ENCODE measurements around the gene CARD11.

The CARD11 gene

DNA sequence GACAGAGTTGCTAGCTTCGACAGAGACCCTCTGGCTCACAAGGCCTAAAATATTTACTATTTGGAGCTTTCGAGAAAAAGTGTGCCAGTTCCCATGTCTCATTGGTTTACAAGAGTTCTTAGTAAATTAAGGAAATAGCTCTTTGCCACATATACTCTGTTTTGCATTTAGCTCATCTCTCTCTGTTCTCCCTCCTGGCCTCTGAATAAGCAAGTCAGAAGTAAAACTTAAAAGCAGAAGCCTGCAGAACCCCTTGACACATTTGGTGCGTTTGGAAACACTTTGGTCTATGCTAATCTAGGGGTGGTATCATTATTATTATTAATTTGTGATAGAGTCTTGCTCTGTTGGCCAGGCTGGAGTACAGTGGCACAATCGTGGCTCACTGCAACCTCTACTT is 6.4 kb downstream of the CARD11 start:
- H3K9me3 ChIP-seq (replicated peaks in 1 of 11): peaks cover 0 to 27% (median 18%) of the 10 kb centered on the region in 11 experiments; a peak in 16 of 22 replicates
- peaks cover 0 to 6% (median 0%) of the 10 kb centered on the region in 11 experiments; a peak in 1 of 22 replicates for H4K20me1 ChIP-seq
- H3K27ac ChIP-seq: no peak overlapping the region
- no peak overlapping the region for H3K4me2 ChIP-seq
- TF ChIP-seq Cebpa-rat (IDR thresholded peaks at IDR 0.05): no peak
- H3K9ac ChIP-seq: no peak overlapping the region
- peaks cover 14 to 44% (median 35%) of the 10 kb centered on the region in 10 experiments for H3K4me1 ChIP-seq
- H3K36me3 ChIP-seq: peaks cover 0 to 3% (median 0%) of the 10 kb centered on the region in 11 experiments; a peak in 1 of 22 replicates
- H3K4me3 ChIP-seq: no peak overlapping the region
- peaks cover 0 to 3% (median 0%) of the 10 kb centered on the region in 11 experiments; a peak in 2 of 22 replicates for H3K27me3 ChIP-seq

DNA sequence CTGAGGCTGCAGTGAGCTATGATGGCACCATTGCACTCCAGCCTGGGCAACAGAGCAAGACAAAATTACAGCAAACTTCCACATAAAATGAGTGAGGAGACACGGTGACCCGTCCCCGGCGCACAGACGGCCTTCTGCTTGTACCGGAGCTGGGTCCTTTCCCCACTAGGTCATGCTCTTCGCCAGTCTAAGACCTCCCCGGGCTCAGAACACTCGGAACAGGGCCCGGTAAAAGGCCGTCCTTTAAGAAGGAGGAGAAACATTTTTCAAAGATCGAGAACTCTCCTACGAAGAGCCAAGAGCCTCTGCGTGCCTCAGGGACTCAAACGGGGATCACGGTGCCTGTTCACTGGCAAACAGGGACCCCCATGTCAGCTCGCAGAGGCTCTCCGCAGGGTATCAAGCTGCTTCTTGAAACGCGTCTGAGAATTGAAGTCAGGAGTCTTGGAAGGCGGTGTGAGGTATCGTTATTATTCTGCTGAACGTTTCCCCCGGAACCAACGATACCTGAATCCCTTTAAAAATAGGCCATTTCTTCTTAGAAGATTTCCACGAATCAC is 9.0 kb downstream of the CARD11 start:
- H3K4me3 ChIP-seq: no peak overlapping the region
- H3K4me1 ChIP-seq: peaks cover 12 to 32% (median 22%) of the 10 kb centered on the region in 10 experiments
- no peak overlapping the region for H3K9ac ChIP-seq
- no peak for TF ChIP-seq Cebpa-rat (IDR thresholded peaks at IDR 0.05)
- no peak overlapping the region for H3K4me2 ChIP-seq
- H3K27me3 ChIP-seq: no peaks in the 10 kb centered on the region
- peaks cover 0 to 8% (median 0%) of the 10 kb centered on the region in 11 experiments; a peak in 2 of 22 replicates for H3K36me3 ChIP-seq
- H4K20me1 ChIP-seq: peaks cover 0 to 6% (median 0%) of the 10 kb centered on the region in 11 experiments; a peak in 1 of 22 replicates
- H3K27ac ChIP-seq: no peak overlapping the region
- peaks cover 0 to 12% (median 5%) of the 10 kb centered on the region in 11 experiments; a peak in 15 of 22 replicates for H3K9me3 ChIP-seq (replicated peaks in 1 of 11)

DNA sequence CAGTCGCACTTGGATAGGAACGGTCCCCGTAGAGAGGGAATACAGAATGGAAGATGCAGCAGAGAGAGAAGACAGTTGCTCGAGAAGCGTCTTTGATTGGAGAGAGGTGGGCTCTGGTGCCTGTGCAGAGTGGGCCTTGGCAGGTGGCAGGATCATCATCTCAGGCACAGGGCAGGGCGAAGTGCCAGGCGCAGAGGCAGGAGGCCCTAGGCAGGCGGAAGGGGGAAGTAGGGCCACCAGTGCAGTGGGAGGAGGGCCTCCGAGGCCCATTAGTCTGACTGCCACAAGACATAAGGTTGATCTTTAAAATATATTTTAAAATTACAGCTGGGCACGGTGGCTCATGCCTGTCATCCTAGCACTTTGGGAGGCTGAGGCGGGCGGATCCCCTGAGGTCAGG is 10.1 kb downstream of the CARD11 start:
- 0 out of 22 replicates have a peak overlapping the region, but pooled peaks of 1 of the 11 experiments have one; percentile 4 for H3K9ac ChIP-seq
- H3K36me3 ChIP-seq: peaks cover 0 to 8% (median 0%) of the 10 kb centered on the region in 11 experiments; a peak in 2 of 22 replicates
- H3K4me2 ChIP-seq: 0 out of 22 replicates have a peak overlapping the region, but pooled peaks of 1 of the 11 experiments have one; percentile 7
- H3K4me3 ChIP-seq: no peak overlapping the region
- peaks cover 6 to 22% (median 14%) of the 10 kb centered on the region in 10 experiments for H3K4me1 ChIP-seq
- no peak overlapping the region for H3K27ac ChIP-seq
- H3K27me3 ChIP-seq: no peaks in the 10 kb centered on the region
- peaks cover 0 to 6% (median 0%) of the 10 kb centered on the region in 11 experiments; a peak in 1 of 22 replicates for H4K20me1 ChIP-seq
- TF ChIP-seq Cebpa-rat (IDR thresholded peaks at IDR 0.05): no peak
- peaks cover 0 to 8% (median 0%) of the 10 kb centered on the region in 11 experiments; a peak in 2 of 22 replicates for H3K9me3 ChIP-seq (replicated peaks in 1 of 11)

DNA sequence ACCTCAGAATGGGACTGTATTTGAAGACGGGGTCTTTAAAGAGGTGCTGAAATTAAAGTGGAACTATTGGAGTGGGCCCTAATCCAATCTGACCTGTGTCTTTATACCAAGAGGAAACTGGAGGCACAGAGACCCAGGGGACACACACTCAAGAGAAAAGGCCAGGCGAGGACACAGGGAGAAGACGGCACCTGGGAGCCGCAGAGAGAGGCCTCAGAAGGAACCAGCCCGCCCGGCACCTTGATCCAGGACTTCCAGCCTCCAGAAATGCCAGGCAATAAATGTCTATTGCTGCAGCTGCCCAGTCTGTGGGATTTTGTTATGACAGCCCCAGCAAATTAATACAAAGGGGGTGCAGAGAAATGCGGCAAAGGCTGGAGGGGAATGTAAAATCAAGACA is 10.5 kb downstream of the CARD11 start:
- Histone ChIP-seq H4K20me1 (peaks cover 0 to 2% (median 0%) of the 10 kb centered on the region in 11 experiments; a peak in 1 of 22 replicates), H3K4me3 (no peak overlapping the region)
- no peak for TF ChIP-seq Cebpa-rat (IDR thresholded peaks at IDR 0.05)

DNA sequence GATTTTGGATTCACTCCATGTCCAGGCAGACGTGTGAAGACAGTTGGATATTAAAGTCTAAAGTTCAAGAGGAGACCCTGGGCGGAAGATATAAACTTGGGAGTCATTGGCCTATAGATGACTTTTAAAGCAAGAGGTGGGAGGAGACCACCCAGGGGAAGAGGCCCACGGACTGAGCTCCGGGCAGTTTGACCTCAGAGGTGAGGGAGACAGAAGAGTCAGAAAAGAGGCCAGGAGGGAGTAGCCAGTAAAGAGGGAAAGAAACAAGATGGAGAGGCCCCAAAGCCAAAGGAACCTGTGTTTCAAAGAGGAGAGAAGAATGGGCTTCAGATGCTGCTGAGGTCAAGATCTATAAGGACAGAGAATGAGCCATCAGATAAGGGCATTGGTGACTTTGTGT is 11.4 kb downstream of the CARD11 start:
- Histone ChIP-seq H3K9ac (no peak overlapping the region), H3K9me3 (replicated peaks in 1 of 11) (peaks cover 0 to 8% (median 0%) of the 10 kb centered on the region in 11 experiments; a peak in 4 of 22 replicates), H3K4me2 (no peak overlapping the region), H3K4me3 (no peak overlapping the region), H3K4me1 (peaks cover 0 to 16% (median 10%) of the 10 kb centered on the region in 10 experiments; a peak in 12 of 20 replicates), H3K27ac (no peak overlapping the region), H3K27me3 (no peaks in the 10 kb centered on the region), H4K20me1 (no peaks in the 10 kb centered on the region; a peak in 1 of 22 replicates), H3K36me3 (peaks cover 0 to 8% (median 0%) of the 10 kb centered on the region in 11 experiments; a peak in 2 of 22 replicates)
- no peak for TF ChIP-seq Cebpa-rat (IDR thresholded peaks at IDR 0.05)

More for the DNA sequence above, 10.5 kb downstream of the CARD11 start:
- Histone ChIP-seq H3K4me1 (peaks cover 4 to 20% (median 12%) of the 10 kb centered on the region in 10 experiments), H3K36me3 (peaks cover 0 to 8% (median 0%) of the 10 kb centered on the region in 11 experiments; a peak in 2 of 22 replicates), H3K4me2 (0 out of 22 replicates have a peak overlapping the region, but pooled peaks of 1 of the 11 experiments have one; percentile 7), H3K9ac (no peak overlapping the region), H3K27ac (no peak overlapping the region), H3K9me3 (replicated peaks in 1 of 11) (peaks cover 0 to 8% (median 0%) of the 10 kb centered on the region in 11 experiments; a peak in 2 of 22 replicates), H3K27me3 (no peaks in the 10 kb centered on the region)

DNA sequence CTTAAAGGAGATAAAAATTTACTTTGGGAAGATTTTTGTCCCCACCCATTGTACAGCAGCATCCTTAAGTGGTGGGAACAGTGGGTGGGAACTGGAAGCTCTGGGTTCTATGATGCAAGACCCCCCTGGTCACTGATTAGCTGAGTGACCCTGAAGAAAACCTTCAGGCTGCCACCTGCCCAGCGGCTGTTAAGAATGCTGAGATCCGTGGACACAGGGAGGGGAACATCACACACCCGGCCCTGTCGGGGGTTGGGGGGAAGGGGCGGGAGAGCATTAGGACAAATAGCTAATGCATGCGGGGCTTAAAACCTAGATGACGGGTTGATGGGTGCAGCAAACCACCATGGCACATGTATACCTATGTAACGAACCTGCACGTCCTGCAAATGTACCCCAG is 14.5 kb downstream of the CARD11 start:
- H3K27ac ChIP-seq: no peak overlapping the region
- H3K4me3 ChIP-seq: no peak overlapping the region
- TF ChIP-seq Cebpa-rat (IDR thresholded peaks at IDR 0.05): no peak
- H3K9ac ChIP-seq: no peak overlapping the region
- peaks cover 0 to 26% (median 9%) of the 10 kb centered on the region in 11 experiments; a peak in 12 of 22 replicates for H3K36me3 ChIP-seq
- H3K9me3 ChIP-seq (replicated peaks in 1 of 11): peaks cover 21 to 37% (median 29%) of the 10 kb centered on the region in 11 experiments
- H3K4me1 ChIP-seq: peaks cover 0 to 18% (median 10%) of the 10 kb centered on the region in 10 experiments; a peak in 12 of 20 replicates
- no peaks in the 10 kb centered on the region for H3K27me3 ChIP-seq
- no peak overlapping the region for H3K4me2 ChIP-seq
- no peaks in the 10 kb centered on the region for H4K20me1 ChIP-seq

DNA sequence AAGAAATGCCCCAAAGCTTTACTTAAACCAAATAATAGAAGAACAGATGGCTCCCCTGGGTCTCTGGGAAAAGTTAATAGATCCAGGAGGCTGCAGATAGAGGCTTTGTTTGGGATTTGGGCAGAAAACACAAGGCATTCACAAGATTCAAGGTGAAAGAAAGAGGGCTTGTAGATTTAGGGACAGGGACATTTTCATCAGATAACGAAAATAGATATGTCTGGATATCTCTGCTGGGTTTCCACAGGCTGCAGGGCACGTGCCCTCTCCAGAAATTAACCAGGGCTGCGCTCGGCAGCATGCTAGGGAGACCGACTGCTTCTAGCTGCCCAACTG is 14.9 kb downstream of the CARD11 start:
- peaks cover 0 to 18% (median 8%) of the 10 kb centered on the region in 10 experiments; a peak in 12 of 20 replicates for H3K4me1 ChIP-seq
- no peak for TF ChIP-seq Cebpa-rat (IDR thresholded peaks at IDR 0.05)
- peaks cover 25 to 41% (median 33%) of the 10 kb centered on the region in 11 experiments for H3K9me3 ChIP-seq (replicated peaks in 1 of 11)
- H3K4me3 ChIP-seq: no peak overlapping the region
- no peaks in the 10 kb centered on the region for H4K20me1 ChIP-seq
- H3K27me3 ChIP-seq: no peaks in the 10 kb centered on the region
- H3K27ac ChIP-seq: no peak overlapping the region
- H3K4me2 ChIP-seq: 0 out of 22 replicates have a peak overlapping the region, but pooled peaks of 1 of the 11 experiments have one; percentile 39
- no peak overlapping the region for H3K9ac ChIP-seq
- peaks cover 0 to 27% (median 9%) of the 10 kb centered on the region in 11 experiments; a peak in 12 of 22 replicates for H3K36me3 ChIP-seq

DNA sequence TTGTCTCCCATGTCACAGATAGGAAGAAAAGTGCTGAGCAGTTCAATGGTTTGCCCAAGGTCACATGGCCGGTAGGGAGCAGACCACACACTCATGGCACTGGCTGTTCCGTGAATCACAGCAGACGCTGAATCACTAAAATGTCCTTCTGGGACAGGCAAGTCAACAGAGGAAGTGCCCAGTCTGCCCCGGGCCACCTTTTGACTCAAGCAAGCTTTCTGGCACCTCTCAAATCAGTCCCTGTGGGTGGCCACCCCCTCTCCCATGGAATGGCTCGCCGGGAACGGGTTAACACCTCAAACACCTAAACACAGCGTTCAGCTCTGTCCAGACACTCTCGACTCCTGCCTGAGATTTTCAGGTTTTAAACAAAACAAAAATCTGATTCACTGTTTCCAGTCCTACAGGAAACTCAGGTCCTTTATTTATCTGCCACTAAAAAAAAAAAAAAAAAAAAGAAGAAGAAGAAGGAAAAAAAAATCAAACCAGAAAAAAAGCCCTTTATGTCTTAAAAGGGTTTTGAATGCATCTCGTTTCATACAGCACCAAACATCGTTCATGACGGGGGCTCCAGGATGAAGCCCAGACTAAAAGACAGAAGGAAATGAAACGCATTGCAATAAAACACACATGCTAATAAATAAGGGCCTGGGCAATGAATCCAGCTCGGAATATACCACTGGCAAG is 15.5 kb downstream of the CARD11 start:
- H3K9me3 ChIP-seq (replicated peaks in 1 of 11): peaks cover 26 to 41% (median 35%) of the 10 kb centered on the region in 11 experiments
- no peak for TF ChIP-seq Cebpa-rat (IDR thresholded peaks at IDR 0.05)
- 0 out of 22 replicates have a peak overlapping the region, but pooled peaks of 1 of the 11 experiments have one; percentile 4 for H3K27ac ChIP-seq

More for the DNA sequence above, 15.5 kb downstream of the CARD11 start:
- Histone ChIP-seq H3K4me1 (peaks cover 0 to 18% (median 3%) of the 10 kb centered on the region in 10 experiments; a peak in 8 of 20 replicates), H3K4me2 (peak overlapping the region in 4 of 11 experiments; percentile 4 to 47 (median 36); a peak in 7 of 22 replicates), H3K4me3 (no peak overlapping the region), H3K27me3 (no peaks in the 10 kb centered on the region), H3K9ac (no peak overlapping the region), H4K20me1 (no peaks in the 10 kb centered on the region), H3K36me3 (peaks cover 0 to 27% (median 9%) of the 10 kb centered on the region in 11 experiments; a peak in 12 of 22 replicates)
